ENCODE data around the gene CR1. TPM values are rescaled to one million over a fixed set of nuclear protein-coding genes. Genes with fewer than 3 reads are reported as not detected.
A peak's percentile ranks its signal among the peaks of the same experiment; 100 is the strongest.
"Not testable (repeated sequence)": the region's sequence is repeated elsewhere in the genome, so short reads cannot be mapped to it uniquely, and the experiment has no call there.

Gene CR1
- total RNA-seq, 1 experiment from 2014 or later = 0.26 TPM

GRCh38 chr1:207670997-207671396 lies 175.0 kb downstream of the CR1 start:
- Histone ChIP-seq H3K9me3 (no peaks in the 10 kb centered on the region), H3K4me3 (no peak overlapping the region), H3K36me3 (no peaks in the 10 kb centered on the region), H3K27me3 (peaks cover 16% of the 10 kb centered on the region)
- DNase-seq = no peak

- Histone ChIP-seq H3K36me3 (no peaks in the 10 kb centered on the region), H3K9me3 (no peaks in the 10 kb centered on the region), H3K4me3 (no peak overlapping the region), H3K27me3 (peaks cover 16% of the 10 kb centered on the region; the same call in 1 of the 2 replicates)
- DNase-seq = peak; percentile 30
These were observed 176.7 kb downstream of the CR1 start for GRCh38 chr1:207672522-207673130.

GRCh38 chr1:207673399-207673798 lies 177.4 kb downstream of the CR1 start:
- H3K36me3 ChIP-seq = no peaks in the 10 kb centered on the region
- H3K4me3 ChIP-seq = no peak overlapping the region
- peaks cover 16% of the 10 kb centered on the region; the same call in 1 of the 2 replicates for H3K27me3 ChIP-seq
- no peak for DNase-seq
- H3K9me3 ChIP-seq = no peaks in the 10 kb centered on the region

GRCh38 chr1:207676153-207676552 lies 180.2 kb downstream of the CR1 start:
- DNase-seq = no peak
- Histone ChIP-seq H3K4me3 (no peak overlapping the region), H3K9me3 (no peaks in the 10 kb centered on the region), H3K27me3 (peaks cover 10% of the 10 kb centered on the region; the same call in 1 of the 2 replicates), H3K36me3 (no peaks in the 10 kb centered on the region)

GRCh38 chr1:207680590-207681388 lies 184.8 kb downstream of the CR1 start:
- H3K27me3 ChIP-seq, H3K4me3 ChIP-seq, H3K36me3 ChIP-seq, H3K9me3 ChIP-seq: not testable (repeated sequence)
- peak; percentile 48 for DNase-seq

GRCh38 chr1:207682872-207683434 lies 187.0 kb downstream of the CR1 start:
- not testable (repeated sequence) for H3K9me3 ChIP-seq, H3K27me3 ChIP-seq, H3K36me3 ChIP-seq, DNase-seq, H3K4me3 ChIP-seq

- not testable (repeated sequence) for H3K27me3 ChIP-seq, DNase-seq, H3K9me3 ChIP-seq, H3K36me3 ChIP-seq, H3K4me3 ChIP-seq
These were observed 194.6 kb downstream of the CR1 start for GRCh38 chr1:207690551-207690950.

- Histone ChIP-seq H3K9me3 (no peaks in the 10 kb centered on the region), H3K4me3 (no peak overlapping the region), H3K36me3 (no peaks in the 10 kb centered on the region), H3K27me3 (no peaks in the 10 kb centered on the region)
- DNase-seq = no peak
These were observed 195.1 kb downstream of the CR1 start for GRCh38 chr1:207691010-207691409.

Other genes starting within 250 kb of the CR1 start
- 133 and 252 TPM in 2 replicates for gene CD55, start 174.5 kb upstream of the CR1 start, total RNA-seq (2014; rRNA removed; shearing (Covaris generic); ENCODE audit: low replicate concordance)
- not detected in 2 replicates for gene CR2, start 41.8 kb upstream of the CR1 start, total RNA-seq (2014; rRNA removed; shearing (Covaris generic); ENCODE audit: low replicate concordance)
- gene CR1L, start 149.0 kb downstream of the CR1 start, total RNA-seq (2014; rRNA removed; shearing (Covaris generic); ENCODE audit: low replicate concordance) = not detected in 2 replicates